Activated T-cell treated with anti-CD3 and anti-CD28 coated beads, Interleukin-2, amount 50 U/mL, for 72 hours (primary cell): ENCODE measurements around the gene VPS25. TPM values are rescaled to one million over a fixed set of nuclear protein-coding genes. Genes with fewer than 3 reads are reported as not detected.
A peak's percentile ranks its signal among the peaks of the same experiment; 100 is the strongest.

Experiments
- ATAC-seq, 2 donors: fragments of 150-1000 bp; cut with Tn5 transposase; replicated peaks in 1 of 2; 2 replicates each; pipeline ENCODE4 v1.10.0; 2021; ENCODE audit warnings: moderate library complexity in 2 of 2, mild to moderate bottlenecking in 1 of 2
- DNase-seq, 2 donors: peaks; one replicate each; pipeline ENCODE4 v3.0.0; 2021 to 2022; ENCODE audit warnings: mixed read lengths in 1 of 2
- H3K27ac Mint-ChIP-seq: one replicate; pipeline ENCODE4 v1.8.0; 2022; ENCODE audit warnings: mild to moderate bottlenecking, moderate library complexity, mixed read lengths
- H3K27me3 Mint-ChIP-seq: one replicate; pipeline ENCODE4 v1.8.0; 2022; ENCODE audit warnings: low read depth, mixed read lengths
- H3K36me3 Mint-ChIP-seq, 2 donors: one replicate each; pipeline ENCODE4 v1.8.0; 2022; ENCODE audit warnings: mixed read lengths in 2 of 2, mild to moderate bottlenecking in 1 of 2; ENCODE audit not compliant: insufficient read depth in 2 of 2
- H3K4me1 Mint-ChIP-seq: one replicate; pipeline ENCODE4 v1.8.0; 2022; ENCODE audit warnings: low read depth, mixed read lengths
- H3K4me3 Mint-ChIP-seq, 2 donors: one replicate each; pipeline ENCODE4 v1.8.0; 2022; ENCODE audit warnings: mild to moderate bottlenecking in 2 of 2, mixed read lengths in 2 of 2, moderate library complexity in 2 of 2
- H3K9me3 Mint-ChIP-seq, 2 donors: one replicate each; pipeline ENCODE4 v1.8.0; 2022; ENCODE audit warnings: mixed read lengths in 2 of 2
- total RNA-seq, 2 donors: library from RNA; stranded (reverse); gene quantifications; one replicate each; pipeline ENCODE4 v1.2.3, GENCODE V29; 2022

Gene VPS25
- total RNA-seq, 2 donors from 2014 or later = 64.4 to 71.6 TPM

DNA sequence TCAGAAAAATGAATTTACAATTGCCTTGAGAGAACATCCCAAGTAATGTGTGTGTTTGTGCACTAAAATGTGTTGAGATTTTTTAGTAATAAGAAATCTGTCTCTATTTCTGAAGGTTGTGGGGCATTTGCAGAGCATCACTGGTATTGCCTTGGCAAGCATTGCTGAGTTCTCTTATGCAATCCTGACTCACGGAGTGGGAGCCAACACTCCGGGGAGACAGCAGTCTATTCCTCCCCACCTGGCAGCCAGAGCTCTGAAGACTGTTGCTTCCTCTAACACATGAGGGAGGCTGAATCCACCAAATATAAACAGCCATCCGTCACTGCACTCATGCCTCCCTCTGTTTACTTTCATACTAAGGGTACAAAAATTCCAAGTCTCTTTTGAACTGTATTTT is 36.0 kb downstream of the VPS25 start:
- DNase-seq (no peak), ATAC-seq (no peak)
- Mint-ChIP-seq H3K4me1 (no peaks in the 10 kb centered on the region), H3K27ac (no peak overlapping the region), H3K4me3 (no peak overlapping the region), H3K9me3 (no peaks in the 10 kb centered on the region), H3K36me3 (peaks cover 8 to 17% of the 10 kb centered on the region in 2 donors), H3K27me3 (no peaks in the 10 kb centered on the region)

GRCh38 chr17:42814633-42815399 is 41.6 kb downstream of the VPS25 start:
- H3K4me1 Mint-ChIP-seq = no peaks in the 10 kb centered on the region
- H3K27ac Mint-ChIP-seq = no peak overlapping the region
- DNase-seq (no peak), ATAC-seq (no peak)
- peaks cover 19 to 41% of the 10 kb centered on the region in 2 donors for H3K36me3 Mint-ChIP-seq
- H3K27me3 Mint-ChIP-seq = no peaks in the 10 kb centered on the region
- H3K9me3 Mint-ChIP-seq = no peaks in the 10 kb centered on the region
- no peak overlapping the region for H3K4me3 Mint-ChIP-seq

GRCh38 chr17:42817866-42818265 is 44.6 kb downstream of the VPS25 start:
- Mint-ChIP-seq H3K36me3 (peaks cover 15 to 43% of the 10 kb centered on the region in 2 donors), H3K27me3 (no peaks in the 10 kb centered on the region), H3K9me3 (no peaks in the 10 kb centered on the region), H3K4me3 (no peak overlapping the region), H3K4me1 (peaks cover 13% of the 10 kb centered on the region), H3K27ac (no peak overlapping the region)
- ATAC-seq = no peak
- DNase-seq = no peak

GRCh38 chr17:42818379-42818778 is 45.1 kb downstream of the VPS25 start:
- H3K4me1 Mint-ChIP-seq = peaks cover 14% of the 10 kb centered on the region
- no peak overlapping the region for H3K27ac Mint-ChIP-seq
- no peak overlapping the region for H3K4me3 Mint-ChIP-seq
- no peaks in the 10 kb centered on the region for H3K9me3 Mint-ChIP-seq
- no peak for ATAC-seq
- H3K27me3 Mint-ChIP-seq = no peaks in the 10 kb centered on the region
- H3K36me3 Mint-ChIP-seq = peaks cover 15 to 43% of the 10 kb centered on the region in 2 donors
- no peak for DNase-seq

GRCh38 chr17:42819939-42820535 is 46.8 kb downstream of the VPS25 start:
- DNase-seq (peak; percentile 73 to 77), ATAC-seq (peak; percentile 27 to 33)
- H3K4me1 Mint-ChIP-seq = peaks cover 20% of the 10 kb centered on the region
- no peaks in the 10 kb centered on the region for H3K27me3 Mint-ChIP-seq
- peaks cover 10 to 37% of the 10 kb centered on the region in 2 donors for H3K36me3 Mint-ChIP-seq
- H3K4me3 Mint-ChIP-seq = no peak overlapping the region
- H3K27ac Mint-ChIP-seq = no peak overlapping the region
- H3K9me3 Mint-ChIP-seq = no peaks in the 10 kb centered on the region

DNA sequence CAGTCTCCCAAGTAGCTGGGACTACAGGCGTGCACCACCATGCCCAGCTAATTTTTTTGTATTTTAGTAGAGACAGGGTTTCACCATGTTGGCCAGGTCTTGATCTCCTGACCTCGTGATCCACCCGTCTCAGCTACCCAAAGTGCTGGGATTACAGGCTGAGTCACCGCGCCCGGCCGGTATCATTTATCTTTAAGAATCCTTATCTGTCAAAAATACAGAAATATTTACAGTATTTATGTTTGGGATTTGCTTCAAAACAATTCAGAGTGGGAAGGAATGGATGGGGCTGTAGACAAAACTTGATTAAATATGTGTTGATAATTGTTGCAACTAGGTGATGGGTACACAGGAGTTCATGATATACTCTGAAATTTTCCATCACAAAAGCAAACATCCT is 47.9 kb downstream of the VPS25 start:
- H3K4me1 Mint-ChIP-seq = peaks cover 20% of the 10 kb centered on the region
- peaks cover 5 to 32% of the 10 kb centered on the region in 2 donors for H3K36me3 Mint-ChIP-seq
- no peak overlapping the region for H3K4me3 Mint-ChIP-seq
- H3K27me3 Mint-ChIP-seq = no peaks in the 10 kb centered on the region
- no peak overlapping the region for H3K27ac Mint-ChIP-seq
- ATAC-seq = no peak
- H3K9me3 Mint-ChIP-seq = no peaks in the 10 kb centered on the region
- DNase-seq = no peak

- Mint-ChIP-seq H3K36me3 (peaks cover 3% of the 10 kb centered on the region in 2 donors), H3K9me3 (no peaks in the 10 kb centered on the region), H3K4me3 (no peak overlapping the region), H3K27ac (no peak overlapping the region), H3K4me1 (peaks cover 18% of the 10 kb centered on the region), H3K27me3 (peaks cover 11% of the 10 kb centered on the region)
- DNase-seq = no peak
- no peak for ATAC-seq
Measured at GRCh38 chr17:42827472-42827871, 54.2 kb downstream of the VPS25 start.

Other genes with a start within 250 kb of the VPS25 start
- 1 to 10 TPM; 9.4 to 9.8 TPM for gene NAGLU, start 237.2 kb upstream of the VPS25 start, total RNA-seq
- gene HSD17B1, start 220.5 kb upstream of the VPS25 start, total RNA-seq = 1 to 10 TPM; 1.3 to 1.8 TPM
- 10 to 100 TPM; 98.2 to 98.5 TPM for gene COASY, start 211.3 kb upstream of the VPS25 start, total RNA-seq
- 10 to 100 TPM; 38.8 to 41.2 TPM for gene MLX, start 206.3 kb upstream of the VPS25 start, total RNA-seq
- 10 to 100 TPM; 31.7 to 40.7 TPM for gene PSMC3IP, start 195.7 kb upstream of the VPS25 start, total RNA-seq
- 10 to 100 TPM; 41.5 to 42.6 TPM for gene RETREG3, start 164.1 kb upstream of the VPS25 start, total RNA-seq
- gene TUBG1, start 163.8 kb upstream of the VPS25 start, total RNA-seq = 10 to 100 TPM; 42.3 to 51.5 TPM
- 10 to 100 TPM in 1 of 2 donors, 1 to 10 TPM in 1; 8.1 to 11.2 TPM for gene TUBG2, start 114.2 kb upstream of the VPS25 start, total RNA-seq
- gene PLEKHH3, start 96.5 kb upstream of the VPS25 start, total RNA-seq = 1 to 10 TPM; 1.2 to 1.9 TPM
- gene CCR10, start 91.6 kb upstream of the VPS25 start, total RNA-seq = under 1 TPM in 1 of 2 donors, not detected in 1; 0.83 TPM
- gene CNTNAP1, start 90.9 kb upstream of the VPS25 start, total RNA-seq = 1 to 10 TPM in 1 of 2 donors, under 1 TPM in 1; 0.53 to 1.3 TPM
- gene EZH1, start 28.4 kb upstream of the VPS25 start, total RNA-seq = 10 to 100 TPM; 40.9 to 45.9 TPM
- not detected for gene RAMP2, start 12.2 kb upstream of the VPS25 start, total RNA-seq
- 1 to 10 TPM; 1.0 to 1.1 TPM for gene WNK4, start 7.2 kb downstream of the VPS25 start, total RNA-seq
- 10 to 100 TPM; 21.9 to 23.9 TPM for gene COA3, start 25.3 kb downstream of the VPS25 start, total RNA-seq
- gene CNTD1, start 25.4 kb downstream of the VPS25 start, total RNA-seq = under 1 TPM; 0.22 to 0.32 TPM
- gene BECN1, start 50.8 kb downstream of the VPS25 start, total RNA-seq = 100 to 1,000 TPM in 1 of 2 donors, 10 to 100 TPM in 1; 98.4 to 100 TPM
- 10 to 100 TPM; 87.4 to 91.2 TPM for gene PSME3, start 59.9 kb downstream of the VPS25 start, total RNA-seq
- 10 to 100 TPM in 1 of 2 donors, 1 to 10 TPM in 1; 8.8 to 11.5 TPM for gene AOC2, start 71.1 kb downstream of the VPS25 start, total RNA-seq
- gene AOC3, start 77.8 kb downstream of the VPS25 start, total RNA-seq = 1 to 10 TPM; 6.8 to 9.4 TPM
- gene G6PC1, start 127.3 kb downstream of the VPS25 start, total RNA-seq = not detected
- gene AARSD1, start 191.0 kb downstream of the VPS25 start, total RNA-seq = 10 to 100 TPM; 50.7 to 52.2 TPM
- under 1 TPM; 0.36 to 0.95 TPM for gene PTGES3L, start 206.6 kb downstream of the VPS25 start, total RNA-seq
- 10 to 100 TPM in 1 of 2 donors, 1 to 10 TPM in 1; 10.0 to 11.5 TPM for gene RUNDC1, start 207.1 kb downstream of the VPS25 start, total RNA-seq
- 1,000 to 10,000 TPM; 1,142 to 1,191 TPM for gene RPL27, start 225.0 kb downstream of the VPS25 start, total RNA-seq
- gene IFI35, start 233.3 kb downstream of the VPS25 start, total RNA-seq = 10 to 100 TPM; 28.3 to 63.3 TPM
- gene VAT1, start 248.9 kb downstream of the VPS25 start, total RNA-seq = 10 to 100 TPM; 13.2 to 23.2 TPM